Stimulated activated naive B cell treated with anti-CD40 and anti-IgM and Interleukin-4, amounts not matched to agents 10 μg/mL and 1 μg/mL and 100 μg/mL, for 72 hours (primary cell): Measurements from ENCODE around the gene TYSND1.
A peak's percentile ranks its signal among the peaks of the same experiment; 100 is the strongest.
"Not testable (repeated sequence)": the region's sequence is repeated elsewhere in the genome, so short reads cannot be mapped to it uniquely, and the experiment has no call there.

Source experiments
- ATAC-seq, 2 donors: fragments of 150-1000 bp; cut with Tn5 transposase; replicated peaks; 2 replicates each; pipeline ENCODE4 v1.10.0; 2021; ENCODE audit warnings: moderate library complexity in 1 of 2
- DNase-seq: peaks from one replicate; pipeline ENCODE4 v3.0.0; 2021
- H3K27ac Mint-ChIP-seq: one replicate; pipeline ENCODE4 v1.8.0; 2022; ENCODE audit warnings: mild to moderate bottlenecking, mixed read lengths
- H3K27me3 Mint-ChIP-seq, 2 donors: one replicate each; pipeline ENCODE4 v1.8.0; 2022; ENCODE audit warnings: mixed read lengths in 2 of 2
- H3K36me3 Mint-ChIP-seq, 2 donors: one replicate each; pipeline ENCODE4 v1.8.0; 2022; ENCODE audit warnings: mixed read lengths in 2 of 2, mild to moderate bottlenecking in 1 of 2
- H3K4me1 Mint-ChIP-seq, 2 donors: one replicate each; pipeline ENCODE4 v1.8.0; 2022; ENCODE audit warnings: mixed read lengths in 2 of 2, mild to moderate bottlenecking in 1 of 2
- H3K4me3 Mint-ChIP-seq, 2 donors: one replicate each; pipeline ENCODE4 v1.8.0; 2022; ENCODE audit warnings: mild to moderate bottlenecking in 2 of 2, mixed read lengths in 2 of 2, moderate library complexity in 1 of 2
- H3K9me3 Mint-ChIP-seq, 2 donors: one replicate each; pipeline ENCODE4 v1.8.0; 2022; ENCODE audit warnings: mixed read lengths in 2 of 2, mild to moderate bottlenecking in 1 of 2

The TYSND1 gene

DNA sequence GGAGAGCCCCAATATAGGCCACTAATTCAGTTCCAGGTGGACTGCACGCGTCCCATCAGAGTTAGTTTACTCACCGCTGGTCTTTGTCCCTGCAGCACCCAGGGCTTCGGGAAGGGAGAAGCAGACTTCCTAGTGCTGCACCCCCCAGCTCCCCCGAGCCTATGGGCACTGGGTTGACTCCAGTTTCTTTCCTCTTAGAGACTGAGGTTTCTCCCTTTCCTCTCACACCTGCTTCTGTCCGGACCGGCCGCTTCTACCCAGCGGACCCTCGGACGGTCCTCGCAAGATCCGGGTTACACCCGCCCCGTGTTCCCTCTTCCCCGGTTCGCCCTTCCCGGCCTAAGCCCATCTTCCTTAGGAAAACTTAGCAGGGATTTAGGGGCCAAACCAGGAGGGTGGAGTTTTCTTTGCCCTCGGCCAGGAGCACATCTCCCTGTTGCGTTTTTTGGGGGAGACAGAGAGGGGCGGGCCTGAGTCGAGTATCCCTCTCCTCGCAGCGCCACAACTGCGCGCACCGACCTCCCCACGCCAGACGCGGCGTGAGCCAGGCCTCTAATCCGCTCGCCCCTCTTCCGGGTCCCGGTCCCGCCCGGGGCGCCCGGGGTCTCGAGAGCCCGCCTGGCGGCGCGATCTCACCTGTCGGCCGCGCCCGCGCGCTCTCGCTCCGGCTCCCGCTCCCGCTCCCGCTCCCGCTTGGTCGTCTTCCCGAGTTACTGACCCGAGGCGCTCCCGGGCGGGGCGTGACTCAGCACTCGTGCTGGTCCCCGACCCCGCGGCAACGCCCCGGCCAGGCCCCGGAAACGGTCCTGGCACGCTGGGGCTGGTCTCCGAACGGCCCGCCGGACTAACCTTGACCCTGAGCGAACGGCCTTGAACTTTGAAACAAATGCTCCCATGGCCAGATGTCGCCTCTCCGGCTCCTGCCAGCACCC, 14.1 kb downstream of the TYSND1 start, which contains the start of gene AIFM2:
AIFM2 (minus strand) TSS at position 728 of the 932 bp plus-strand sequence. CDS start 8,741 bp downstream, outside the sequence.
- H3K36me3 Mint-ChIP-seq = peaks cover 15 to 19% of the 10 kb centered on the region in 2 donors
- peaks cover 0 to 4% of the 10 kb centered on the region in 2 donors for H3K27me3 Mint-ChIP-seq
- DNase-seq = peak; percentile 24

DNA sequence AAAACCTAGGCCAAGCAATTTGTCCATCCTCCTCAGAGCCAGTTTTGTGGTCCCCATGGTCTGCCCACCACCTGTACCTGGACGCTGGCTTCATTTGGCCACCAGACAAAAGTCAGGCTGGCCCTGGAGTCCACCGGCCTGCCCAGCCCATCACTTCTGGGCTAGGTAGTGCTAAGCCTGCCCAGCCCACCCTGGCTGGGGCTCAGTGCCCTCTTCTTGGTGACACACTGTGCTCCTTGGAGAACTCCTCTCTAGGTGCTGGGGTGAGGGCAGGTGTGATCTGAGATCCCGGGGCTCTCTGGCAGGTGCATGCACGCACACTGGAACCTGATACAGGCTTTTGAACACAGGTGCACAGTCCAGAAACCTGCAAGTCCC, 15.0 kb downstream of the TYSND1 start:
- H3K4me1 Mint-ChIP-seq = peaks cover 22 to 36% of the 10 kb centered on the region in 2 donors
- peak overlapping the region; percentile 85 to 97 for H3K4me3 Mint-ChIP-seq
- peaks cover 0 to 4% of the 10 kb centered on the region in 2 donors for H3K27me3 Mint-ChIP-seq
- DNase-seq = no peak
- peaks cover 9 to 13% of the 10 kb centered on the region in 2 donors for H3K36me3 Mint-ChIP-seq
- peak overlapping the region; percentile 97 for H3K27ac Mint-ChIP-seq
- H3K9me3 Mint-ChIP-seq = no peaks in the 10 kb centered on the region
- ATAC-seq = no peak

More for the DNA sequence above, 14.1 kb downstream of the TYSND1 start, which contains the start of gene AIFM2:
- Mint-ChIP-seq H3K9me3 (no peaks in the 10 kb centered on the region), H3K4me1 (peaks cover 27 to 40% of the 10 kb centered on the region in 2 donors), H3K27ac (peak within 1 kb of the TSS; percentile 97), H3K4me3 (peak within 1 kb of the TSS; percentile 85 to 97)
- ATAC-seq = peak; percentile 90 to 91

DNA sequence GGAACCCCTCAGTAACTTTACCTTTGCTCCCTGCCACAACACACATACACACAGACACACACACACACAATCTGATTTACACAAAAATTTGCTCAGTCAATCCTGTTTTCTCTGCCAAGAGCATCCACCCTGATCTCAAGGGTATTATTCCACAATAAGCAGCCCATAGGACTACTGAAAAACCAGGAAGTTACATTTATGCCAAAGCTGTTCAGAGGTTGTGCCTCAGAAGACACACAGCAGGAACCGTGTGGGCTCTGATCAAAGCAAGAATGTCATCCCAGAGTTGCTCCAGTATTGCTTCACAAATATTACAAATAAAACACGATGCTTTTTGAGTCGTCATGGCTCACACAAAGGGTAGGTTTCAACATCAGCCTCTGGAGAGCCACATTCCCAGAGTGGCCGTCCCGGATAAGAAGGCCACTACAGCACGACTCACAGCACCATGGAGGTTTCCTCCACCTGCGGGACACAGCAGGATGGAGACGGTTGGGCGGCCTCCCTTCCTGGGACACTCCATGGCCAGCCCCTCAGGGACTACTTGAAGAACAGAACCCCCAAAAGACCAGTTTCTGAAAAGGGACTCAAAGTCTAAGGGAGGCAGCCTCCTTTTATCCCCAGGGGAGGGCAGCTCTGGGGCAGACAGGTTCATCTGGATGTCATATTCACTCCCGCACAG, 15.5 kb downstream of the TYSND1 start:
- no peak overlapping the region for H3K27ac Mint-ChIP-seq
- no peak overlapping the region for H3K4me3 Mint-ChIP-seq
- ATAC-seq = no peak
- H3K27me3 Mint-ChIP-seq = peaks cover 0 to 4% of the 10 kb centered on the region in 2 donors
- H3K9me3 Mint-ChIP-seq = no peaks in the 10 kb centered on the region
- no peak for DNase-seq
- peaks cover 9 to 12% of the 10 kb centered on the region in 2 donors for H3K36me3 Mint-ChIP-seq
- H3K4me1 Mint-ChIP-seq = peaks cover 23 to 39% of the 10 kb centered on the region in 2 donors

DNA sequence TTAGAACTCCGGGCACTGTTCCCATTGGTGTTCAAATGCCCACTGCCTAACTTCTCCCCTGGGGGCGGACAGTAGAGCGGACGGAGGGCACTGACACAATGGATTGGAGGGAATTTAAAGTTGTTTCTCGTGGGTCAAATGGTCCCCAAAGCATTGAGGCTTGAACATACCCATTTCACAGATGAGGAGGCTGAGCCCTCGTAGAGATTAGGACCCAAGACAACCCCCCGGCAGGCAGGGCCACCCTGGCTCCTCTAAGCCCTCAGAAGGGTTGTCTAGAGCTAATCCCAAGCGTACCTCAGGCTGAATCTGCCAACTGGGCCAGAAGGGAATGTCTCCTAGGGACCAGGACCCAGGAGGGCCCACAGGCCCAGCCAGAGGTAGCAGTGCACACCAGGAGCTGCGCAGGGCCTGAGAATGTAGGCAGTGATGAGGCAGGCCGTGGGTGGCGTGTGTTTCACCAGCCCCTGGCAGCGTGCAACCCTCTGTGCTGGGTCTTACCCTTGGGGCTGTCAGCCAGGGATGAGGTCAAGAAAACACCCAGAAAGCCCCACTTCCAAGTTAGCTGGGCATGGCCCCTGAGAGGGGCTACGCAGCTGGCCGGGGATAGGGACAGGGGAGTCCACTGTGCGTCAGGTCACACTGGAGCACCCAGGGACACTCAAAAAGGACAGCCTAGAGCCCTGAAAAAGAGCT, 19.7 kb downstream of the TYSND1 start:
- no peak for ATAC-seq
- Mint-ChIP-seq H3K36me3 (peaks cover 13 to 14% of the 10 kb centered on the region in 2 donors), H3K4me1 (peaks cover 9 to 25% of the 10 kb centered on the region in 2 donors), H3K27me3 (no peaks in the 10 kb centered on the region), H3K27ac (peak overlapping the region; percentile 1), H3K4me3 (no peak overlapping the region), H3K9me3 (no peaks in the 10 kb centered on the region)
- DNase-seq = no peak

DNA sequence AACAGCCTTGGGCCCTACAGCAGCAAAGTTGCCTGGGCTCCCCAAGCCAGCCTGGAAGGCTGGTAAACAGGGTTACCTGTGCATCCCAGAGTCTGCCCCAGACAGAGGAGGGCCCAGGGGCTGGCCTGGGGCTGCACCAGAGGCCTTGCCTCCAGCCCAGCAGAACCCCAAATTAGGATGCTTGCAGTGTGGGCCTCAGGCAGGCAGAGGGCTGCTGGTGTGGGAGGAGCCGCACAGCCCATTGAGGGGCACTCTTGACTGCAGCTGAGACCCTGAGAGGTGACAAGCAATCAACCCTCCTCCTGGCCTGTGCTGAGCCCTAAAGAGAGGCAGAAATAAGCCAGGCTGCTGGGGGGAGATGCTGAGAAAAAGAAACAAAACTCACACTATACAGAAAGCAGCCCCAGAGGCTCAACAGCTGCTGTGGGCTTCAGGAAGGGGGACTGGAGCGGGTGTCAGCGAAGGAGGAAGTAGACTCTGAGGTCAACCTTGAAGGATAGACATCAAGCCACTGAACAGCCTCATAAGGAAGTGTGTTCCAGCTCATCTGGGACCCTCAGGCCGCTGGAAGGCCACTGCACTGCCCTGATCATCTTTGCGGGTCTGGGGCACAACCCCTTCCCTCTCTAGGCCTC, 20.5 kb downstream of the TYSND1 start:
- H3K27me3 Mint-ChIP-seq = no peaks in the 10 kb centered on the region
- no peak overlapping the region for H3K27ac Mint-ChIP-seq
- peaks cover 5 to 17% of the 10 kb centered on the region in 2 donors for H3K4me1 Mint-ChIP-seq
- ATAC-seq (peak; percentile 53 to 61), DNase-seq (no peak)
- H3K4me3 Mint-ChIP-seq = no peak overlapping the region
- H3K36me3 Mint-ChIP-seq = peaks cover 14 to 16% of the 10 kb centered on the region in 2 donors
- H3K9me3 Mint-ChIP-seq = no peaks in the 10 kb centered on the region

DNA sequence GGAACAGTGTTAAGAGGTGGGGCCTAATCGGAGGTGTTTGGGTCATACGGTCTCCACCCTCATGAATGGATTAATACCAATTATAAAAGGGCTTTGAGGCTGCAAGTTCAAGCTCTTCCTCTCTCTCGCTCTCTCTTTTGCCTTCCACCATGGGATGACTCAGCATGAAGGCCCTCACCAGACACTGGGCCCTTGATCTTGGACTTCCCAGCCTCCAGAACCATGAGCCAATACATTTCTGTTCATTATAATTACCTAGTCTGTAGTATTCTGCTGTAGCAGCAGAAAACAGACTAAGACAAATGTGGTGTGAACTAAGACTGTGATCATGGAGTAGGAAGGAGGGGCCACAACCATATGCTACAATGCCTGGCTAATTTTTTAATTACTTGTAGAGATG, 21.6 kb downstream of the TYSND1 start:
- DNase-seq (no peak), ATAC-seq (no peak)
- H3K4me1 Mint-ChIP-seq = peaks cover 2 to 9% of the 10 kb centered on the region in 2 donors
- H3K4me3 Mint-ChIP-seq = no peak overlapping the region
- H3K27me3 Mint-ChIP-seq = no peaks in the 10 kb centered on the region
- H3K9me3 Mint-ChIP-seq = no peaks in the 10 kb centered on the region
- peaks cover 17 to 19% of the 10 kb centered on the region in 2 donors for H3K36me3 Mint-ChIP-seq
- no peak overlapping the region for H3K27ac Mint-ChIP-seq

DNA sequence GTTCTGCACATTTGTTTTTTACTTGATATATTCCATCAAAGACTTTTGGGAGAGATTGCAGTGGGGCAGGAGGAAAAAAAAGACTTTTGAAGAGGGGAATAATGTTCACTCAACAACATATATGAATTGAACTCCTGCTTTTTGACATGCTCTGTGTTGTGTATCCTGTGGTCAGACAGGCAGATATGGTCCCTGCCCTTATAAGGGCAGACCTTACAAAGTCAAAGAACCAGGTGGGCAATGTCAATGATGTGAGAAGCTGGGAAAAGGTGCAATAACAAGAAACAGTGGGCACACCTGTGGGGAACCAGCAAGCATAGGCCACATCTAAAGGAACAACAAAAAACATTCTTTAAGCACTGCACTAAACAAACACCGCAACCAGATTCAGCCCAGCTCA, 22.1 kb downstream of the TYSND1 start:
- Mint-ChIP-seq H3K27ac (no peak overlapping the region), H3K4me1 (peaks cover 2 to 9% of the 10 kb centered on the region in 2 donors), H3K4me3 (no peak overlapping the region), H3K27me3 (no peaks in the 10 kb centered on the region), H3K36me3 (peaks cover 17 to 19% of the 10 kb centered on the region in 2 donors), H3K9me3 (no peaks in the 10 kb centered on the region)
- no peak for ATAC-seq
- DNase-seq = no peak

DNA sequence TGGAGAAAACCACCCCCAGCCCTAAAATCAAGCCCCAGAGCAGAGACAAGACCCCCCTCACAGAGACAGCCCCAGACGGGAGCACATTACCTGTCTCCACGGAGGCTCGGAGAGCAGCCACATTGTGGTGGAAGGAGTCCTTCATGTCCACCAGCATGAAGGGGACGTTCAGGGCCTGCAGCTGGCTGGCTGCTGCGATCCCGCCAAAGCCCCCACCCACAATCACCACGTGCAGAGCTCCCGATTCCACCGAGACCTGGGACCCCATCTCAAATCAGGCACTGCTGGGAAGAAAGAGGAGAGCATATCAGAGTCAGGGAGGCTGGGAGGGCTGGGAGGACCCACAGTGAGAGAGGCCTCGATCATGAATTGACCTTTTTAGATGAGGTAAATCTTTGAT, 22.7 kb downstream of the TYSND1 start:
- Mint-ChIP-seq H3K4me1 (peaks cover 2 to 9% of the 10 kb centered on the region in 2 donors), H3K4me3 (no peak overlapping the region), H3K27ac (no peak overlapping the region), H3K36me3 (peaks cover 17 to 19% of the 10 kb centered on the region in 2 donors), H3K27me3 (no peaks in the 10 kb centered on the region), H3K9me3 (no peaks in the 10 kb centered on the region)
- DNase-seq (no peak), ATAC-seq (no peak)

DNA sequence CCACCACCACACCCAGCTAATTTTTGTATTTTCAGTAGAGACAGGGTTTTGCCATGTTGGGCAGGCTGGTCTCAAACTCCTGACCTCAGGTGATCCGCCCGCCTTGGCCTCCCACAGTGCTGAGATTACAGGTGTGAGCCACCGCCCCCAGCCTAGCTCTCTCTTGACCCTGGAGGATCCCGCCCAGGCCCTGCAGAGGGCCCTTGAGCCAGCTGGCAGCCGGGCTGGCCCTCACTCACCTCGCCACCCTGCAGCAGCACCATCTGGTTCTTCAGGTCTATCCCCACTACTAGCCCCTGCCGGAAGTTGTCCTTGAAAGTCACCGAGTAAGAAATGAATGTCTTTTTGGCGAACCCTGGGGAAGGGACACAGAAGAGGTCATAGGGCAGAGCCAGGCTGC, 23.3 kb downstream of the TYSND1 start:
- H3K4me1 Mint-ChIP-seq, DNase-seq, H3K27ac Mint-ChIP-seq, H3K27me3 Mint-ChIP-seq, ATAC-seq, H3K9me3 Mint-ChIP-seq, H3K4me3 Mint-ChIP-seq: not testable (repeated sequence)
- peaks cover 17 to 19% of the 10 kb centered on the region in 2 donors for H3K36me3 Mint-ChIP-seq

DNA sequence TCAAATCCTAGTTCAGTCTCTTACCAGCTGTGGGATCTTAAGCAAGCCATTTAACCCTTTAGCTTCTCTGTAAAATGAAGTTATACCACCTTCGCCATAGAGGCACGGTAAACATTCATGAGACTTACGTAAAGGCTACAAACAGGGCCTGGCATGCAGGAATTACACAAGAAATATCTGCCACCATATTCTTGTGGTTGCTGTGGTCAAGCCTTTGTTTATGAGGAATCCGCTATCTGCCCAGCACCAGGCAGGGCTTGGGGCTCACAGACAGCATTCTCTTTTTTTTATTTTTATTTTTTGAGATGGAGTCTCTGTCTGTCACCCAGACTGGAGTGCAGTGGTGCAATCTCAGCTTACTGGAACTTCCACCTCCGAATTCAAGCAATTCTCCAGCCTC, 23.8 kb downstream of the TYSND1 start:
- no peak for DNase-seq
- Mint-ChIP-seq H3K27me3 (no peaks in the 10 kb centered on the region), H3K4me1 (peaks cover 2 to 9% of the 10 kb centered on the region in 2 donors), H3K4me3 (no peak overlapping the region), H3K27ac (no peak overlapping the region), H3K9me3 (no peaks in the 10 kb centered on the region), H3K36me3 (peaks cover 17 to 20% of the 10 kb centered on the region in 2 donors)
- no peak for ATAC-seq

DNA sequence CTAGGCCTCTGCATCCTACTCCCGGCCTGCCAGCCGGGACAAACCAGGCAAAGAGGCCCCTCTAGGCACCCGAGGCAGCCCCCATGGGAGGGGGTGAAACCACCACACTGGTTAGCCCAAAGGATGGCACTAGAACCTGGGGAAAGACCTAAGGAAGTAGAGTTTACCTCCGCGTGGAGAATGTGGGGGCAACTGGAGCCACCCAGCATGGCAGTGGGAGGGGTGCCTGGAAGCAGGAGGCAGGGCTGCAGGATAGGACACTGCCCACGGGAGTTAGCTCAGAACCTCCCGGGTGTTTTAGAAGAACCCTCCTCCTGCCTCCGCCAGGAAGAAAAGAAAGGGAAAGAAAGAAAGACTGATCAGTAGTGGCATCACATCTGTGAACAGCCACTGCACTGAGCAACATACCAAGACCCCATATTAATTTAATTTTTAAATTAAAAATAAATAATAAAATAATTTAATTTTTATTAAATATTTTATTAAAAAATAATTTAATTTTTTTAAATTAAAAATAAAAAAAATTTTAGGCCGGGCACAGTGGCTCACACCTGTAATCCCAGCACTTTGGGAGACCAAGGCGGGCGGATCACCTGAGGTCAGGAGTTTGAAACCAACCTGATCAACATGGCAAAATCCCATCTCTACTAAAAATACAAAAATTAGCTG, 25.1 kb downstream of the TYSND1 start:
- ATAC-seq = no peak
- Mint-ChIP-seq H3K36me3 (peaks cover 19 to 25% of the 10 kb centered on the region in 2 donors), H3K27ac (no peak overlapping the region), H3K27me3 (no peaks in the 10 kb centered on the region), H3K4me1 (peaks cover 2 to 8% of the 10 kb centered on the region in 2 donors), H3K9me3 (no peaks in the 10 kb centered on the region), H3K4me3 (no peak overlapping the region)
- no peak for DNase-seq

DNA sequence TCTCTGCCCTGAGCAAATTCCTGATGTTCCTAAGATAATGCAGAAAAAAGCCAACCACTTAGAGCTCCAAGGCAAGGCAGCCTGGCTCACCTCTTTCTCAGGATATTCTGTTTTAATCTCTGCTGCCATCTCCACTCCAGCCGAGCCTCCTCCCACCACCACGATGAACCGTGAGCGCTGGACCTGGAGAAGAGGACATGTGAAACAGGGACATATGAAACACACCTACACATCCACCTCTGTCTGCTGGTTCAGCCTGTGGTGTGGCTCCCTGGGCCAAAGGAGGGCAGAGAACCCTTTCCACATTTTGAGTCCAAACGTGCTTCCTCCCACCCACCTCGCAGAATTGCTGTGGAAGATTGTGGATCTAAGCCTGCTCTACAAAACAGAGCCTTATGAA, 26.1 kb downstream of the TYSND1 start:
- Mint-ChIP-seq H3K27ac (no peak overlapping the region), H3K4me3 (no peak overlapping the region), H3K9me3 (no peaks in the 10 kb centered on the region), H3K36me3 (peaks cover 23 to 29% of the 10 kb centered on the region in 2 donors), H3K4me1 (peaks cover 2 to 6% of the 10 kb centered on the region in 2 donors), H3K27me3 (no peaks in the 10 kb centered on the region)
- DNase-seq (no peak), ATAC-seq (no peak)

DNA sequence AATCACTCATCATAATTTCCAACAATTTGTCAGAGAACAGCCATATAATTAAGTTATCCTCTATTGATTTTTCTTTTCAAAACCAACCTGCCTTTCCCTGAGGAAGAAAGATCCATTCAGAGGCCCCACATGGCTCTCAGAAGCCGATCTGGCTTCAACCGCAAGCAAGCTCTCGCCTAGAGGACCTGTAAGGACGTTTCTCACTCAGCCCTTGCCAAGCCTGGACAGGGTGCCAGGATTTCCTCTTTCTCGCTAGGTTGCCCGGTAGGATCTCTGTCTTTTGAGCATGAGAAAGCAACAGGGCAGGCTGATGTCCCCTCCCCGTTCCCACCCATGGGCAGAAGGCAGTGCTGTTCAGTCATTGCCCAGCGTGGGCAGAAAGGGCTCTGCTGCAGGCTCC, 26.9 kb downstream of the TYSND1 start:
- Mint-ChIP-seq H3K4me3 (no peak overlapping the region), H3K4me1 (peaks cover 2 to 6% of the 10 kb centered on the region in 2 donors), H3K9me3 (no peaks in the 10 kb centered on the region)

More for the DNA sequence above, 26.9 kb downstream of the TYSND1 start:
- Mint-ChIP-seq H3K27me3 (no peaks in the 10 kb centered on the region), H3K36me3 (peaks cover 23 to 29% of the 10 kb centered on the region in 2 donors), H3K27ac (no peak overlapping the region)
- DNase-seq = no peak
- no peak for ATAC-seq
